Smooth muscle cell (in vitro differentiated cells): ENCODE results near the gene NTN5. TPM values are rescaled to one million over a fixed set of nuclear protein-coding genes. Genes with fewer than 3 reads are reported as not detected.

Experiments
- DNase-seq: peaks from one replicate; lab custom pipeline; 2025; ENCODE audit not compliant: unreplicated experiment; lab: John Stamatoyannopoulos, UW
- H2AFZ ChIP-seq: fragments of 200-600 bp; sonication (generic); 2 replicates; pipeline ENCODE4 v1.6.0; 2016; ENCODE audit warnings: antibody characterized with exemption, low read depth, mild to moderate bottlenecking
- H3F3A ChIP-seq: fragments of 200-600 bp; sonication (generic); 2 replicates; pipeline ENCODE4 v1.6.0; 2017; ENCODE audit warnings: antibody characterized with exemption, low read depth
- H3K27ac ChIP-seq: fragments of 200-600 bp; sonication (generic); 2 replicates; pipeline ENCODE4 v1.5.1; 2016; ENCODE audit warnings: low read depth, mild to moderate bottlenecking
- H3K27me3 ChIP-seq: fragments of 200-600 bp; sonication (generic); 2 replicates; pipeline ENCODE4 v1.6.1; 2016; ENCODE audit warnings: low read depth, mild to moderate bottlenecking
- H3K36me3 ChIP-seq: fragments of 200-600 bp; sonication (generic); 2 replicates; pipeline ENCODE4 v1.5.1; 2016; ENCODE audit warnings: low read depth
- H3K4me1 ChIP-seq: fragments of 200-600 bp; sonication (generic); 2 replicates; pipeline ENCODE4 v1.5.1; 2016; ENCODE audit warnings: low read depth
- H3K4me2 ChIP-seq: fragments of 200-600 bp; sonication (generic); 2 replicates; pipeline ENCODE4 v1.6.0; 2016; ENCODE audit warnings: mild to moderate bottlenecking
- H3K4me3 ChIP-seq: fragments of 200-600 bp; sonication (generic); 2 replicates; pipeline ENCODE4 v1.5.1; 2016; ENCODE audit warnings: mild to moderate bottlenecking
- H3K79me2 ChIP-seq: fragments of 200-600 bp; sonication (generic); 2 replicates; pipeline ENCODE4 v1.6.0; 2016; ENCODE audit warnings: low read depth, mild to moderate bottlenecking
- H3K9ac ChIP-seq: fragments of 200-600 bp; sonication (generic); 2 replicates; pipeline ENCODE4 v1.6.0; 2016; ENCODE audit warnings: low read depth
- H3K9me3 ChIP-seq: fragments of 200-600 bp; sonication (generic); replicated peaks from 2 replicates; pipeline ENCODE4 v1.5.1; 2016; ENCODE audit warnings: low read depth
- H4K20me1 ChIP-seq: fragments of 200-600 bp; sonication (generic); 2 replicates; pipeline ENCODE4 v1.6.0; 2016; ENCODE audit warnings: low read depth
- CTCF ChIP-seq: fragments of 200-600 bp; sonication (generic); IDR thresholded peaks from 2 replicates; pipeline ENCODE4 v1.5.1; 2017; ENCODE audit warnings: borderline replicate concordance, mild to moderate bottlenecking, antibody characterized with exemption; ENCODE audit not compliant: insufficient read depth, poor library complexity, severe bottlenecking
- WGBS: methylation state at CpG from one replicate; pipeline ENCODE4 v1.1.7; 2016; ENCODE audit warnings: low lambda C conversion rate; 5-methylcytosine and 5-hydroxymethylcytosine counted together
- polyA plus RNA-seq: library from polyadenylated mRNA; unstranded; fragments of >200 nt; fragmentation: Nextera tagmentation; extraction: Ambion mirVana; gene quantifications from 2 replicates; pipeline ENCODE4 v1.2.1, GENCODE V29; 2016
- total RNA-seq: library from RNA; depleted of rRNA; stranded (reverse); fragments of >200 nt; gene quantifications from 2 replicates; pipeline ENCODE4 v1.2.3, GENCODE V29; 2014

NTN5 gene
- total and polyA plus RNA-seq, 2 experiments from 2014 or later, result 0.22 TPM; not detected in 1

- peak overlapping the region; percentile 67 for H3K4me2 ChIP-seq
- peaks cover 6% of the 10 kb centered on the region for H3K27me3 ChIP-seq
- H4K20me1 ChIP-seq, result no peaks in the 10 kb centered on the region
- no peaks in the 10 kb centered on the region for H3K36me3 ChIP-seq
- no peak for DNase-seq
- H3K4me3 ChIP-seq, result peak overlapping the region; percentile 16
- no peak for TF ChIP-seq CTCF
- H3K4me1 ChIP-seq, result peaks cover 4% of the 10 kb centered on the region
- no peak overlapping the region for H2AFZ ChIP-seq
- peaks cover 12% of the 10 kb centered on the region for H3F3A ChIP-seq
- H3K79me2 ChIP-seq, result no peaks in the 10 kb centered on the region
- H3K27ac ChIP-seq, result no peak overlapping the region
- H3K9me3 ChIP-seq, result no peaks in the 10 kb centered on the region
- H3K9ac ChIP-seq, result no peak overlapping the region
- 53% methylated on average over 33 of the region's 33 CpGs for WGBS
Observed at GRCh38 chr19:48639483-48640375, 33.1 kb downstream of the NTN5 start.

- Histone ChIP-seq H3K4me1 (peaks cover 4% of the 10 kb centered on the region), H3K27ac (no peak overlapping the region), H3K4me3 (no peak overlapping the region)
Observed at GRCh38 chr19:48638831-48639381, 33.9 kb downstream of the NTN5 start.

GRCh38 chr19:48637948-48638830 is 34.6 kb downstream of the NTN5 start:
- 13% methylated on average over 26 of the region's 29 CpGs for WGBS
- H3K79me2 ChIP-seq, result no peaks in the 10 kb centered on the region
- H3K9me3 ChIP-seq, result no peaks in the 10 kb centered on the region
- no peaks in the 10 kb centered on the region for H3K36me3 ChIP-seq
- H3F3A ChIP-seq, result peaks cover 12% of the 10 kb centered on the region
- H3K27ac ChIP-seq, result peak overlapping the region; percentile 65
- no peak for TF ChIP-seq CTCF
- DNase-seq, result peak; percentile 57
- peak overlapping the region; percentile 73 for H3K9ac ChIP-seq
- no peaks in the 10 kb centered on the region for H4K20me1 ChIP-seq
- H3K27me3 ChIP-seq, result peaks cover 6% of the 10 kb centered on the region
- peak overlapping the region; percentile 76 for H2AFZ ChIP-seq
- H3K4me3 ChIP-seq, result peak overlapping the region; percentile 60
- H3K4me2 ChIP-seq, result peak overlapping the region; percentile 79
- H3K4me1 ChIP-seq, result peaks cover 4% of the 10 kb centered on the region

More at GRCh38 chr19:48638831-48639381, 33.9 kb downstream of the NTN5 start:
- Histone ChIP-seq H3F3A (peaks cover 12% of the 10 kb centered on the region), H3K9ac (no peak overlapping the region), H3K4me2 (no peak overlapping the region), H4K20me1 (no peaks in the 10 kb centered on the region), H2AFZ (no peak overlapping the region), H3K79me2 (no peaks in the 10 kb centered on the region), H3K27me3 (peaks cover 6% of the 10 kb centered on the region), H3K9me3 (no peaks in the 10 kb centered on the region), H3K36me3 (no peaks in the 10 kb centered on the region)
- no peak for DNase-seq
- no peak for TF ChIP-seq CTCF
- 81% methylated on average over 15 of the region's 16 CpGs for WGBS
